GM23338 (cell line): ENCODE results near the gene FLT1. TPM values are rescaled to one million over a fixed set of nuclear protein-coding genes. Genes with fewer than 3 reads are reported as not detected.

Source experiments
- ATAC-seq: fragments of 200-7000 bp; cut with Tn5 transposase; 3 replicates; pipeline ENCODE4 v1.9.1; 2020
- DNase-seq: peaks from one replicate; pipeline ENCODE4 v3.0.0-alpha.2; 2015; ENCODE audit warnings: low spot score
- H2AFZ ChIP-seq: fragments of 200-600 bp; sonication (generic); 2 replicates; pipeline ENCODE4 v1.8.0; 2016; ENCODE audit warnings: antibody characterized with exemption, mild to moderate bottlenecking, moderate library complexity
- H3F3A ChIP-seq: fragments of 200-600 bp; sonication (generic); replicated peaks from 2 replicates; pipeline ENCODE4 v1.8.0; 2017; ENCODE audit warnings: antibody characterized with exemption, mixed run types, low read depth
- H3K27ac ChIP-seq: fragments of 200-600 bp; sonication (generic); 2 replicates; pipeline ENCODE4 v1.6.1; 2016; ENCODE audit warnings: low read depth
- H3K27me3 ChIP-seq: fragments of 200-600 bp; sonication (generic); 2 replicates; pipeline ENCODE4 v1.8.0; 2016; ENCODE audit warnings: mild to moderate bottlenecking, mixed run types, moderate library complexity; ENCODE audit not compliant: insufficient read depth
- H3K36me3 ChIP-seq: fragments of 200-600 bp; sonication (generic); 2 replicates; pipeline ENCODE4 v1.8.0; 2016; ENCODE audit warnings: mild to moderate bottlenecking; ENCODE audit not compliant: insufficient read depth
- H3K4me1 ChIP-seq: fragments of 200-600 bp; sonication (generic); 2 replicates; pipeline ENCODE4 v1.8.0; 2016; ENCODE audit warnings: mild to moderate bottlenecking, moderate library complexity; ENCODE audit not compliant: insufficient read depth
- H3K4me2 ChIP-seq: fragments of 200-600 bp; sonication (generic); 2 replicates; pipeline ENCODE4 v1.7.1; 2017; ENCODE audit warnings: mixed run types
- H3K4me3 ChIP-seq: fragments of 200-600 bp; sonication (generic); 2 replicates; pipeline ENCODE4 v1.6.1; 2016; ENCODE audit warnings: mixed run types
- H3K79me2 ChIP-seq: fragments of 200-600 bp; sonication (generic); replicated peaks from 2 replicates; pipeline ENCODE4 v1.8.0; 2017; ENCODE audit warnings: mild to moderate bottlenecking; ENCODE audit not compliant: insufficient read depth
- H3K9me2 ChIP-seq: fragments of 200-600 bp; sonication (generic); 2 replicates; pipeline ENCODE4 v1.8.0; 2017; ENCODE audit not compliant: insufficient read depth
- H4K20me1 ChIP-seq: fragments of 200-600 bp; sonication (generic); replicated peaks from 2 replicates; pipeline ENCODE4 v1.8.0; 2017; ENCODE audit warnings: mild to moderate bottlenecking; ENCODE audit not compliant: insufficient read depth
- H3K27ac Mint-ChIP-seq: 2 replicates; pipeline ENCODE4 v1.8.0; 2020; ENCODE audit warnings: inconsistent platforms, mild to moderate bottlenecking, moderate library complexity, mixed read lengths
- H3K27me3 Mint-ChIP-seq: 3 replicates; pipeline ENCODE4 v1.8.0; 2022; ENCODE audit warnings: low read depth, mild to moderate bottlenecking, moderate library complexity, mixed read lengths, inconsistent platforms; ENCODE audit not compliant: insufficient read depth, poor library complexity
- H3K36me3 Mint-ChIP-seq: 3 replicates; pipeline ENCODE4 v1.8.0; 2021; ENCODE audit warnings: low read depth, mild to moderate bottlenecking, inconsistent platforms, moderate library complexity, mixed read lengths
- H3K4me1 Mint-ChIP-seq: 3 replicates; pipeline ENCODE4 v1.8.0; 2020; ENCODE audit warnings: mild to moderate bottlenecking, inconsistent platforms, mixed read lengths
- H3K4me3 Mint-ChIP-seq: 3 replicates; pipeline ENCODE4 v1.8.0; 2021; ENCODE audit warnings: moderate library complexity, mild to moderate bottlenecking, inconsistent platforms, mixed read lengths
- H3K9me3 Mint-ChIP-seq: 3 replicates; pipeline ENCODE4 v1.8.0; 2020; ENCODE audit warnings: moderate library complexity, mild to moderate bottlenecking, inconsistent platforms, mixed read lengths
- CREB1 ChIP-seq: fragments of 250-450 bp; sonication (Bioruptor Pico); IDR thresholded peaks from 2 replicates; pipeline ENCODE4 v1.5.0; 2020; ENCODE audit warnings: low read depth, mild to moderate bottlenecking, moderate library complexity
- EZH2 ChIP-seq: fragments of 200-600 bp; sonication (generic); IDR thresholded peaks from one replicate; pipeline ENCODE4 v1.8.0; 2017; ENCODE audit warnings: antibody characterized with exemption, mild to moderate bottlenecking, low read depth; ENCODE audit not compliant: unreplicated experiment
- EZH2phosphoT487 ChIP-seq: fragments of 200-600 bp; sonication (generic); IDR thresholded peaks from one replicate; pipeline ENCODE4 v1.8.1; 2018; ENCODE audit warnings: antibody characterized with exemption; ENCODE audit not compliant: unreplicated experiment
- JUNB ChIP-seq: IDR thresholded peaks from one replicate; pipeline ENCODE4 v1.6.1; 2016; ENCODE audit warnings: antibody characterized with exemption; ENCODE audit not compliant: unreplicated experiment
- NANOG ChIP-seq: IDR thresholded peaks from 2 replicates; pipeline ENCODE4 v1.6.1; 2016; ENCODE audit warnings: antibody characterized with exemption, borderline replicate concordance
- POLR2AphosphoS5 ChIP-seq: IDR thresholded peaks from 2 replicates; pipeline ENCODE4 v1.6.1; 2016; ENCODE audit warnings: antibody characterized with exemption, low read depth
- STAT1 ChIP-seq: IDR thresholded peaks from one replicate; pipeline ENCODE4 v1.6.1; 2016; ENCODE audit warnings: antibody characterized with exemption; ENCODE audit not compliant: unreplicated experiment
- ZNF114 ChIP-seq: fragments of 250-450 bp; sonication (Bioruptor Pico); IDR thresholded peaks from 2 replicates; pipeline ENCODE4 v1.5.0; 2020; ENCODE audit warnings: mild to moderate bottlenecking, moderate library complexity
- ZNF331 ChIP-seq: fragments of 250-450 bp; sonication (Bioruptor Pico); IDR thresholded peaks from 2 replicates; pipeline ENCODE4 v1.5.0; 2020; ENCODE audit warnings: low read depth, mild to moderate bottlenecking, moderate library complexity
- polyA plus RNA-seq: library from polyadenylated mRNA; unstranded; fragments of >200 nt; fragmentation: Nextera tagmentation; extraction: Ambion mirVana; gene quantifications from 2 replicates; pipeline ENCODE4 v1.2.1, GENCODE V29; 2016
- total RNA-seq: library from RNA; depleted of rRNA; stranded (reverse); fragments of >200 nt; shearing (Covaris generic); gene quantifications from 2 replicates; pipeline ENCODE4 v1.2.3, GENCODE V29; 2014
- TF ChIP-seq, protein P1 (sequence below), 2 experiments: fragments of 200-600 bp in 1 of 2; sonication (generic) in 1 of 2; conservative IDR thresholded peaks; 2 replicates each; pipeline versions ENCODE4 v1.5.1 to v1.6.1; 2016 to 2017; ENCODE audit warnings: antibody characterized with exemption in 2 of 2, low read depth in 2 of 2, mild to moderate bottlenecking in 2 of 2, moderate library complexity in 1 of 2
- TF ChIP-seq, protein P2 (sequence below): IDR thresholded peaks from 2 replicates; pipeline ENCODE4 v1.6.1; 2016; ENCODE audit warnings: antibody characterized with exemption

The FLT1 gene
- total and polyA plus RNA-seq, 2 experiments from 2014 or later: 26.8 to 116 TPM

DNA sequence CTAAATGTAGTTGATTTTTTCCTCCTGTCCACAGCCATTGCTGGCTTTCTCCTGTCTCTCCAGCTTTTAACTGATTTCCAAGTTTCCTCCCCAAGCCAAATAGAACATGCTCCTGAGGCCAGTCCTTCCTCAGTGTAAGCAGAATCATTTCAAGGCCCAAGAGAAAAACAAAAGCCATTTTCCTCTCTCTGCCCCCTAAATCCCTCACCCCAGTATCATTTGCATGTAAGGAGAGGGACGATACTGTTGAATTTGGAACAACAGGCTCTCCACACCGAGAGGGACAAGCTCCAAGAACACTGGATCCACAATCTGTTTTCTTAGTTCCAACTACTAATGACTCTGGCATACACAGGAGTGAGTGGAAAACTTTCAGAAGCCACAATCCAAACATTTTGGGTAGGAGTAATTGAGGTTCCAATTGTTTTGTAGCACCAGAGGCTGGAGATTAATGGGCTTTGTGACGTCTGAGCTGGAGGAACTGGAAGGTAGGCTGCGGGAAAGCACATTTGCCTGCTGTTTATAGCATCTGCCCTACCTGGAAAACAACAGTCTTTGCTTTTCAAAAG lies 156.8 kb downstream of the FLT1 start (continued):
- TF ChIP-seq NANOG: no peak
- TF ChIP-seq, protein P1, sequence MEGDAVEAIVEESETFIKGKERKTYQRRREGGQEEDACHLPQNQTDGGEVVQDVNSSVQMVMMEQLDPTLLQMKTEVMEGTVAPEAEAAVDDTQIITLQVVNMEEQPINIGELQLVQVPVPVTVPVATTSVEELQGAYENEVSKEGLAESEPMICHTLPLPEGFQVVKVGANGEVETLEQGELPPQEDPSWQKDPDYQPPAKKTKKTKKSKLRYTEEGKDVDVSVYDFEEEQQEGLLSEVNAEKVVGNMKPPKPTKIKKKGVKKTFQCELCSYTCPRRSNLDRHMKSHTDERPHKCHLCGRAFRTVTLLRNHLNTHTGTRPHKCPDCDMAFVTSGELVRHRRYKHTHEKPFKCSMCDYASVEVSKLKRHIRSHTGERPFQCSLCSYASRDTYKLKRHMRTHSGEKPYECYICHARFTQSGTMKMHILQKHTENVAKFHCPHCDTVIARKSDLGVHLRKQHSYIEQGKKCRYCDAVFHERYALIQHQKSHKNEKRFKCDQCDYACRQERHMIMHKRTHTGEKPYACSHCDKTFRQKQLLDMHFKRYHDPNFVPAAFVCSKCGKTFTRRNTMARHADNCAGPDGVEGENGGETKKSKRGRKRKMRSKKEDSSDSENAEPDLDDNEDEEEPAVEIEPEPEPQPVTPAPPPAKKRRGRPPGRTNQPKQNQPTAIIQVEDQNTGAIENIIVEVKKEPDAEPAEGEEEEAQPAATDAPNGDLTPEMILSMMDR (conservative IDR thresholded peaks at IDR 0.05; ENCODE audit: low read depth in 2 of 2): no peak
- TF ChIP-seq STAT1: no peak
- no peak for TF ChIP-seq EZH2
- no peak for TF ChIP-seq ZNF331 (CRISPR knock-in tag)
- no peak for TF ChIP-seq EZH2phosphoT487
- no peak for TF ChIP-seq CREB1 (CRISPR knock-in tag)

DNA sequence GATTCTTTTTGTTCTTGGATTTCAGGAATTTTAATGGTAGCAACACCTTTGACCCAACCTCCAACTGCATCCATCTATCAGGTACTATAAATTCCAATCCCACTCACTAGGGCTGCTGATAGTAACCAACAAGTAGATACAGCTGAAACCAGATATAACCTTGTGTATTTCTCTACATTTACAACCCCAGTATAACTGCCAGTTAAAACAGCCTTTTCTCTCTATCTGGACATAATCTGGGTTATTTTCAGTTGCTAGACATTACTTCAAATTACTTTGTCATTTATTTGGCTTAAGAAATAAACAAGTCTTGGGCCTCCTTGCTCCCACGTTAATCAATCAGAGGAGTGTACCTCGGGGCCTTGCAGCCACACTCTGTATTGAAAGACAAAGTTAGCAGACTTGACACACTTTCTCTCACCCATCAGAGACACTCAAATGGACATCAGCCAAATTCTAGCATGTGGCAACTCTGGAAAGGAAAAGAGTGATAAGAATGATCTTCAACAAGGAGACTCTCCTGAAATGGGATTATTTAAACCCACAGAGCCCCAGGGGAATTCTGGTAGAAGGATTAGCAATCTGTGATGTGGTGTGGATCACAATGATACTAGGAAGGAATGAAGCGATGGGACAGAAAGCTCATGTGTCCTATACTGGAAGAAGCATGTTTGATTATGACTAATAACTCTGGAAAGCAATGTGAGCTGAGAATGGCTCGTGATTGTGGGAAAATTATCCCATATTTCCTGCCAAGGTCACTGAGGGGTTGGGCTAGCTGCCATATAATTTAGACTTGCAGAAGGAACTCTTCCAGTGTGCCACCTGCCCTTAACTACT lies 157.5 kb downstream of the FLT1 start:
- Mint-ChIP-seq H3K9me3 (no peaks in the 10 kb centered on the region), H3K27ac (0 out of 2 replicates have a peak overlapping the region, but pooled peaks have one; percentile 26), H3K36me3 (peaks cover 26% of the 10 kb centered on the region), H3K4me1 (no peaks in the 10 kb centered on the region; the same call in 2 of the 3 replicates), H3K4me3 (no peak overlapping the region), H3K27me3 (no peaks in the 10 kb centered on the region)
- ATAC-seq (no peak), DNase-seq (no peak)
- H3K27ac ChIP-seq: no peak overlapping the region
- no peaks in the 10 kb centered on the region for H3F3A ChIP-seq
- H3K4me2 ChIP-seq: no peak overlapping the region
- no peaks in the 10 kb centered on the region for H3K4me1 ChIP-seq
- no peak overlapping the region for H3K4me3 ChIP-seq
- no peak overlapping the region for H2AFZ ChIP-seq
- TF ChIP-seq ZNF114 (no peak), JUNB (no peak), EZH2phosphoT487 (no peak)
- H3K79me2 ChIP-seq: no peaks in the 10 kb centered on the region
- no peaks in the 10 kb centered on the region for H3K9me2 ChIP-seq
- H3K36me3 ChIP-seq: peaks cover 22% of the 10 kb centered on the region; the same call in 1 of the 2 replicates
- H4K20me1 ChIP-seq: no peaks in the 10 kb centered on the region
- H3K27me3 ChIP-seq: no peaks in the 10 kb centered on the region

DNA sequence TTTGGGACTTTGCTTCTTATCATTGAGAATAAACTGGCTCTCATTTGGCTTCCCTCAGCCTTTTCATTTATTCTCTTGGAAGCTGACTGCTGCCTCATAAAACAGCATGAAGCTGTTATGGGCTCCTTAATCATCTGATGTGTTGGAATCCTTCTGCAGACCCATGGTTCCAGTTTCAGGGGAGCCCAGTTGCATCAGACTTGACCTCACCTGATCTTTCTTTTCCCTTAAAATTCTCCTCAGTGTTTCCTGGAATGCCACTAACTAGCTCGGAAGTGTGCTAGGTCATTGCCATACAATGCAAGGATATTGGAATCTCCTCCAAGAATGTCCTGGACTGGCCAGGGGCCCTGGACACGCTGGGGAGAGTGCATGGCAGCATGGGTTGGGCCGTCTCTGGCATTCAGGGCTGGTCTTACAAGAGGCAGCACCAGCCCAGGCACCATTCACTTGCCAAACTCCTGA lies 158.7 kb downstream of the FLT1 start:
- H3K4me1 Mint-ChIP-seq: no peaks in the 10 kb centered on the region; the same call in 2 of the 3 replicates
- H3K27me3 Mint-ChIP-seq: no peaks in the 10 kb centered on the region
- H3K27ac Mint-ChIP-seq: no peak overlapping the region
- TF ChIP-seq EZH2phosphoT487 (no peak), POLR2AphosphoS5 (no peak), ZNF114 (no peak), CREB1 (CRISPR knock-in tag) (no peak), EZH2 (no peak), STAT1 (no peak), NANOG (no peak), ZNF331 (CRISPR knock-in tag) (no peak)
- TF ChIP-seq, protein P2, sequence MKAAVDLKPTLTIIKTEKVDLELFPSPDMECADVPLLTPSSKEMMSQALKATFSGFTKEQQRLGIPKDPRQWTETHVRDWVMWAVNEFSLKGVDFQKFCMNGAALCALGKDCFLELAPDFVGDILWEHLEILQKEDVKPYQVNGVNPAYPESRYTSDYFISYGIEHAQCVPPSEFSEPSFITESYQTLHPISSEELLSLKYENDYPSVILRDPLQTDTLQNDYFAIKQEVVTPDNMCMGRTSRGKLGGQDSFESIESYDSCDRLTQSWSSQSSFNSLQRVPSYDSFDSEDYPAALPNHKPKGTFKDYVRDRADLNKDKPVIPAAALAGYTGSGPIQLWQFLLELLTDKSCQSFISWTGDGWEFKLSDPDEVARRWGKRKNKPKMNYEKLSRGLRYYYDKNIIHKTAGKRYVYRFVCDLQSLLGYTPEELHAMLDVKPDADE: no peak
- TF ChIP-seq, protein P1 (conservative IDR thresholded peaks at IDR 0.05; ENCODE audit: low read depth in 2 of 2): no peak

More for the DNA sequence above, 158.7 kb downstream of the FLT1 start:
- H4K20me1 ChIP-seq: no peaks in the 10 kb centered on the region
- no peaks in the 10 kb centered on the region for H3F3A ChIP-seq
- Mint-ChIP-seq H3K4me3 (no peak overlapping the region), H3K9me3 (no peaks in the 10 kb centered on the region), H3K36me3 (peaks cover 29% of the 10 kb centered on the region)
- peaks cover 22% of the 10 kb centered on the region for H3K36me3 ChIP-seq
- DNase-seq: no peak
- H3K79me2 ChIP-seq: no peaks in the 10 kb centered on the region
- H3K4me1 ChIP-seq: no peaks in the 10 kb centered on the region
- no peaks in the 10 kb centered on the region for H3K27me3 ChIP-seq
- no peak for ATAC-seq
- H3K4me3 ChIP-seq: no peak overlapping the region
- no peak overlapping the region for H2AFZ ChIP-seq
- no peaks in the 10 kb centered on the region for H3K9me2 ChIP-seq
- no peak overlapping the region for H3K4me2 ChIP-seq
- no peak overlapping the region for H3K27ac ChIP-seq
